Muscle of arm (tissue), 14 donors: ENCODE data around the gene OR2A2. TPM values are rescaled to one million over a fixed set of nuclear protein-coding genes. Genes with fewer than 3 reads are reported as not detected.
"Not testable (repeated sequence)": the region's sequence is repeated elsewhere in the genome, so short reads cannot be mapped to it uniquely, and the experiment has no call there.

Source experiments
- DNase-seq: peaks from one replicate; pipeline ENCODE4 v3.0.0-alpha.2; 2013
- long read RNA-seq, 11 donors: transcript quantifications; one replicate each; lab custom pipeline, GENCODE V29; 2026
- polyA plus RNA-seq, 12 donors: library from polyadenylated mRNA; unstranded; fragments of 120-200 nt; gene quantifications; one replicate each; pipeline ENCODE4 v1.2.1, GENCODE V29; 2013; ENCODE audit not compliant: insufficient read length in 12 of 12

Gene OR2A2, protein sequence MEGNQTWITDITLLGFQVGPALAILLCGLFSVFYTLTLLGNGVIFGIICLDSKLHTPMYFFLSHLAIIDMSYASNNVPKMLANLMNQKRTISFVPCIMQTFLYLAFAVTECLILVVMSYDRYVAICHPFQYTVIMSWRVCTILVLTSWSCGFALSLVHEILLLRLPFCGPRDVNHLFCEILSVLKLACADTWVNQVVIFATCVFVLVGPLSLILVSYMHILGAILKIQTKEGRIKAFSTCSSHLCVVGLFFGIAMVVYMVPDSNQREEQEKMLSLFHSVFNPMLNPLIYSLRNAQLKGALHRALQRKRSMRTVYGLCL
- not detected for polyA plus RNA-seq
- long read RNA-seq, donor 1 = 0 reads
- long read RNA-seq, donor 2 = 0 reads
- long read RNA-seq, donor 3 = 0 reads
- long read RNA-seq, donor 4 = 0 reads
- long read RNA-seq, donor 5 = 0 reads
- long read RNA-seq, donor 6 = 0 reads
- long read RNA-seq, donor 7 = 0 reads
- long read RNA-seq, donor 8 = 0 reads
- long read RNA-seq, donor 9 = 0 reads
- long read RNA-seq, donor 10 = 0 reads
- long read RNA-seq, donor 11 = 0 reads

DNA sequence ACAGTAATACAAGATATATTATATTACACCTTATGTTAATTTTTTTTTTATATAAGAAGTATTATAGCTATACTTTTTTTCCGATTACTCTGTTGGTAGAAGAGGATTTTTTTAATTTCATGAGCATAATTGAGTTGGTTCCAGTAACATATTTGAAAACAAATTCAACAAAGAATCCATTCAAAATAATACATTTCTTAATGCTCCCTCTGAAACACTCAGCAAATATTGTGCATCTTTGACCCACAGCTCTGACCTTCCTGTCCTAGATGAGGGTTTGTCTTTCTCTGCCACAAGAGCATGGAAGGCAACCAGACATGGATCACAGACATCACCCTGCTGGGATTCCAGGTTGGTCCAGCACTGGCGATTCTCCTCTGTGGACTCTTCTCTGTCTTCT is at the start of gene OR2A2:
TSS of gene OR2A2 (plus strand) at position 301 of the 400 bp plus-strand sequence. CDS start at position 301, 0 bp downstream.
- DNase-seq = no peak

- no peak for DNase-seq
These were observed 45.7 kb upstream of the OR2A2 start for GRCh38 chr7:144063710-144064109.

DNA sequence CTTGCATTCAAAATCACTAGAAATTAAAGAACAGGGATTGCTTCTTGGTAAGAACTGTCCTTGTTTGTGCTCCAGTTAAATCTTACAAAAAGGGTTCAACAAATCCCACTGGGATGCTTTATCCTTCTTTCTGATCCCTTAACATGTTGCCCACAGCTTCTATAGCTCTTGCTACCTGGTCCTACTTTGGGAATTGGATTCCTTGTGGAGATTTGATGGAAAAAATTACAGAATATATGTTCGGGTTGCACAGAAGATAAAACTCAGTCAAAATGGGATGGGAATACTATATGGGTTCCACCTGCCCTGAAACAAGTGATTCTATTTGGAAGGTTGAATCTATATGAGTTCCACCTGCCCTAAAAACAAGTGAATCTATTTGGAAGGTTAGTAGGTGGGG is 39.9 kb upstream of the OR2A2 start, which contains the start of gene OR2A25:
TSS of gene OR2A25 (plus strand) at position 301 of the 400 bp plus-strand sequence. CDS start 4,409 bp downstream, outside the sequence.
- no peak for DNase-seq

DNA sequence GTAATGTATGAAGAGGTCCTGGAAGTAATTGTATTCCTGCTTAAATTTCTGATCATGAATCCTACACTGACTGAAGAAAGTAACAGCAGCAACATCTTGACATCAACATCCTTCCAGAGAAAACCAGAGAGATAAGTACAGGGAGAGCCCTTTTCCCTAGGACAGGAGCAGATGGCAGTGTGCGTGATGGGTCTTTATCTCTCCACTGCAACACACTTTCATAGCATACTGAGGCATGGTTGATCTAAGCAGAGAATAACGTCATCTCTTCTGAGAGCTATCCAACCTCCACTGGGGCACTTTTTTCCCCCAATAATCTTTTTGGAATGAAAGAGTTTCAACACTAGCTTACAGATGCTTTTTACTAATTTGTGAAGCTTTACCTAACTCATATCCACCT is 39.4 kb upstream of the OR2A2 start:
- DNase-seq = no peak

DNA sequence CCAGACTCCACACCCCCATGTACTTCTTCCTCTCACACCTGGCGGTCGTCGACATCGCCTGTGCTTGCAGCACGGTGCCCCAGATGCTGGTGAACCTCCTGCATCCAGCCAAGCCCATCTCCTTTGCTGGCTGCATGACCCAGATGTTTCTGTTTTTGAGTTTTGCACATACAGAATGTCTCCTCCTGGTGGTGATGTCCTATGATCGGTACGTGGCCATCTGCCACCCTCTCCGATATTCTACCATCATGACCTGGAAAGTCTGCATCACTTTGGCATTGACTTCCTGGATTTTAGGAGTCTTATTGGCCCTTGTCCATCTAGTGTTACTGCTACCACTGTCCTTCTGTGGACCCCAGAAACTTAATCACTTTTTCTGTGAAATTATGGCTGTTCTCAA is 35.0 kb upstream of the OR2A2 start:
- DNase-seq = no peak

- DNase-seq = no peak
These were observed 23.4 kb upstream of the OR2A2 start, which contains the start of gene OR2A12 for GRCh38 chr7:144085978-144086377. Gene OR2A12, plus strand, starts transcription at chr7:144086278. Its CDS starts 8,830 bp downstream, at chr7:144095108.

DNA sequence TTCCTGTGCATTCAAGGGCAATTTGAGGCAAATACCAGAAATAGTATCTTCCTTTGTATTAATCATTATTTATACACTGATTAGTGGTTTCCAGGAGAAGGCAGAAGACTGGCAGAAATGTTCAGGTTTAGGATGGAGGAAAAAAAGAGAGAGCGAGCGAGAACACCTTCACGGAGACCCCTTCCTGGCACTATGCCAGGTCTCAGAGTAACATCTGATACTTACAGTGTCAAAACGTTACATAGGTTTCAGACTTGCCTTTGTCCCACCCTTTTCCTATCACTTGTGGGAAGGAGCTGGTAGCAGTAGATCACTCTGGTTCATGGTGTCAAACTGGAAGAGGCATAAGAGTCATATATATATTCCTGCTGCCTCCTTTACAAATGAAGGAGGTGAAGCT is 22.7 kb upstream of the OR2A2 start:
- no peak for DNase-seq

DNA sequence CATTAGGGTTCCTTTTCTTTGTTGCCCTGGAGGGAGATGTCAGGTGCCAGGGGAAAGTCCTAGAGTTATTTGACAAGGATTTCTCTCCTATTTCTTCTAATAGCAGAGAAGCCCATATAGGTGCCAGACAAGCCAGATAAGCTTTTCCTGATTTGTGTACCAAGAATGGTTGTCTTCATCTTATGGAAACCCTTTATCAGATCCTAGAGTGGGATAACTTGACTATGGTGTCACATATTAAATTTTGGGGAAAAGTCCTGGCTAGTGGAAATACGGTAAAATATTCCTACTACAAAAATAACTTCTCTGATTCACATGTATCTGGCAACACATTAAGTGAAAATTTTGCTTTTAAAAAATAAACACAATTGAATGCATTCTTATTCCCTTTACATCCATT is 22.2 kb upstream of the OR2A2 start:
- no peak for DNase-seq

GRCh38 chr7:144090667-144091066 is 18.7 kb upstream of the OR2A2 start:
- DNase-seq = no peak

DNA sequence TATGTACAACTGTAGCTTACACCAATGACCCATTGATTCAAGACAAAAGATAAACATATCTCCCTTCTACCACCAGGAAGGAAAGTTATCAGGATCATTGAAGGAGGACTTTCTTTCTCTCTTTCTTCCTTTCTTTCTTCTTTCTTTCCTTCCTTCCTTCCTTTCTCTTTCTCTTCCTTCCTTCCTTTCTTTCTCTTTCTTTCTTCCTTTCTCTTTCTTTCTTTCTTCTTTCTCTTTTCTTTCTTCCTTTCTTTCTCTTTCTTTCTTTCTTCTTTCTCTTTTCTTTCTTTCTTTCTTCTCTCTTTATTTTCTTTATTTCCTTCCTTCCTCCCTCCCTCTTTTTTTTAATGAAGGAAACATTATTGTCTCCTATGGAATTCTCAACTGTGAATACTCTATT is 10.6 kb upstream of the OR2A2 start:
- no peak for DNase-seq

GRCh38 chr7:144100607-144101006 is 8.8 kb upstream of the OR2A2 start:
- DNase-seq = no peak

DNA sequence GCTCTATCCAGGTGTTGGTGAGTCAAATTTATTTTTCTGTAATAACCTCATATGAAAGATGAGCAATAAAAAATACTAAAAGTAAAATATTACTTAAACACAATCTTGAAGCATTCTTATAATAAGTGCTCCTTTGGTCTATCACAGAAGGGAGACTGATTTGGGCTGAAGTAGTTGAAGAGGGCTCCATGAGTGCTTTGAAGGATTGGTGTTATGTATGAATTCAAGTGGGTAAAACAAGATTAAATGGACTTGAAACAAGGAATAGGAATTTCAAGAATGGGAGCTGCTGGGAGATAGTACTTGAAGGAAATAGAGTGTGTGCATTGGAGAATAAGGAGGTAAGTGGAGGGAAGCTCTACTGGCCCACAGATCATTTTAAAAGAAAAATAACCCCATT is 7.3 kb upstream of the OR2A2 start:
- DNase-seq = no peak

DNA sequence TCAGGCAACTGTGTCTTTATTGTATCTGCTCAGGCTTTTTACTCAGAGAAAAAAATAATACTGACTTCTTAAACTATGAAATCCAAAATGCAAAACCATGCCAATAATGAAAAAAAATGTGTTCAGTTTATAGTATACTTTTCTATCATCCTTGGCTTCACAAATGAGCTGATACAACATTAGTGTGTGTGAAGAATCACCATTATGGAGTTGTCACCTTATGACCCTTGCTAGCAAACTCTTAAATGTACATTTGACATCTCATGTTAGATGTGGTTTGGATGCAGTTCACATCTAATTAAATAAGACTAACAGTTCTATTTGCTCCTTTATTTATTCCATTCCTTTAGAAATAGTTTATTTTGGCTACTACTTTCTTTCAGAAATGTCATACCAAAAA is 4.2 kb upstream of the OR2A2 start:
- no peak for DNase-seq

GRCh38 chr7:144110272-144110671 is 889 bp downstream of the OR2A2 start:
- no peak for DNase-seq

GRCh38 chr7:144113651-144114050 is 4.3 kb downstream of the OR2A2 start:
- DNase-seq = no peak

DNA sequence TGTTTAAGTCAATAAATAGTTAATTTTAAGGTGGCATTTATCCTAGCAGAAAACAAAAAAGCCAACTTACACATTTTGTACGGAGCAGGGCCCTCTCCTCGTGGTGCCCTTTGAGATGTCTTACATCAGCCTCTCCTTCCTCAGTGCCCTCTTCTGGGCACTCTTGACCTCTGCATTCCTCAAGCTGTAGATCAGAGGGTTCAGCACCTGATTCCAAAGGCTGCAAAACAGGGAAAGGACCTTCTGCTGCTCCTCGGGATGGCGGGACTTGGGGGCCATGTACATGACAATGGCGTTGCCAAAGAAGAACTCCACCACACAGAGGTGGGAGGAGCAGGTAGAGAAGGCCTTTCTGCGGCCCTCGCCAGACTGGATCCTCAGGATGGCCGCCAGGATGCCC is 9.0 kb downstream of the OR2A2 start:
- no peak for DNase-seq

DNA sequence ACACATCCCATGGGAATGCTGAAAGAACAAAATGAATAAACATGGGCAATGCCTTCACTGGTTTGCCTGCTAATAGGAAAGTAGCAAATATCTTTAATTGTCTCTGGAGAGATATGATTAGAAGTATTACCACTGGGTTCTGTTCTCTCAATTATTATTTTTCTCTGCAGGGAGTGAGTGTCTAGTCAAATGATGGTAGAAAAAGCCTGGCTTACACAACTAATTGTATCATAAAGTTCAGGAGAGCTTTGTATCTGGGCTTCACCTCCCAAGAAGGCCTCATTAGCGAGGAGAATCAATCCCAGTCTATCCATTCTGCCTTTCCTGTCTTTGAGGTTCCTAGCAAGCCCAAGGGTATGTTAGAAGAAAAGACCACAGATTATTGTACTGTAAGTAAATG is 13.5 kb downstream of the OR2A2 start, which contains the start of gene OR2A14:
TSS of gene OR2A14 (plus strand) at position 301 of the 400 bp plus-strand sequence. CDS start 5,937 bp downstream, outside the sequence.
- DNase-seq = no peak

GRCh38 chr7:144127714-144128334 is 18.4 kb downstream of the OR2A2 start:
- DNase-seq = peak; percentile 78

GRCh38 chr7:144129601-144130000 is 20.2 kb downstream of the OR2A2 start:
- not testable (repeated sequence) for DNase-seq

DNA sequence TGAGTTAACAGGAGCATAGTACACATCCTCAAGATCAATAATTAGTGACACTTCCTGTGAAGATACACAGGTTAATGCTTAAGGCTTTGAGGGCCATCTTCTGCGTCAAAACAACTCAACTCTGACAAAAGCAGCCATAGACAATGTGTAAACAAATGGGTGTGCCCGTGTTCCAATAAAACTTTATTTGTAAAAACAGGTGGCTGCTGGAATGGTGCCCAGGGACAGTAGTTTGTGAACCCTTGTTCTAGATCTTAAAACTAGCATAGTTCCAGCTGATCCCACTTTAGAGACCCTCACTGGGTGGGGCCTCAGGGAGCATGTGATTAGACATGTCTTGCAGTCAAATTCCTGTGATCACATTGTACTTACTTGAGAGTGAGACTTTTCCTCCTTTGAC is 21.3 kb downstream of the OR2A2 start:
- DNase-seq = no peak

- no peak for DNase-seq
These were observed 22.9 kb downstream of the OR2A2 start for GRCh38 chr7:144132262-144132661.

GRCh38 chr7:144133307-144133706 is 23.9 kb downstream of the OR2A2 start:
- DNase-seq = no peak

GRCh38 chr7:144134116-144134515 is 24.7 kb downstream of the OR2A2 start:
- DNase-seq = no peak
